WTC11 (cell line): ENCODE data around the gene SAMM50. TPM values are rescaled to one million over a fixed set of nuclear protein-coding genes. Genes with fewer than 3 reads are reported as not detected.
A peak's percentile ranks its signal among the peaks of the same experiment; 100 is the strongest.

Experiments used
- ATAC-seq: fragments of 200-7000 bp; cut with Tn5 transposase; 2 replicates; pipeline ENCODE4 v1.10.0; 2021; ENCODE audit warnings: mild to moderate bottlenecking, moderate library complexity
- CTCF ChIA-PET: fragments of 300-600 bp; sonication (Branson Sonifier 250); formaldehyde crosslinking; loops from one replicate; lab custom pipeline; 2021; ENCODE audit warnings: antibody characterized with exemption; lab: Charles Lee
- POLR2A ChIA-PET: fragments of 350-600 bp; sonication (Branson Sonifier 250); formaldehyde crosslinking; loops from one replicate; lab custom pipeline; 2021; ENCODE audit warnings: antibody characterized with exemption; lab: Charles Lee
- DNase-seq: peaks from one replicate; pipeline ENCODE4 v3.0.0; 2021; ENCODE audit warnings: low spot score
- H3K27ac Mint-ChIP-seq: 2 replicates; pipeline ENCODE4 v1.8.0; 2021; ENCODE audit warnings: mixed read lengths
- H3K27me3 Mint-ChIP-seq: 2 replicates; pipeline ENCODE4 v1.8.0; 2021; ENCODE audit warnings: low read depth, mild to moderate bottlenecking, moderate library complexity, mixed read lengths
- H3K36me3 Mint-ChIP-seq: 2 replicates; pipeline ENCODE4 v1.8.0; 2021; ENCODE audit warnings: mixed read lengths
- H3K4me1 Mint-ChIP-seq: 2 replicates; pipeline ENCODE4 v1.8.0; 2022; ENCODE audit warnings: mixed read lengths
- H3K4me3 Mint-ChIP-seq: 2 replicates; pipeline ENCODE4 v1.8.0; 2021; ENCODE audit warnings: mild to moderate bottlenecking, moderate library complexity, mixed read lengths
- H3K9me3 Mint-ChIP-seq: 2 replicates; pipeline ENCODE4 v1.8.0; 2021; ENCODE audit warnings: mixed read lengths
- AR ChIP-seq: fragments of 250-450 bp; sonication (Bioruptor Pico); IDR thresholded peaks from 2 replicates; pipeline ENCODE4 v1.9.0; 2021; ENCODE audit warnings: mild to moderate bottlenecking
- CREB1 ChIP-seq: sonication (generic); formaldehyde crosslinking; IDR thresholded peaks from 2 replicates; pipeline ENCODE4 v1.8.0; 2023; ENCODE audit warnings: mild to moderate bottlenecking, missing genetic modification reagents
- ERG ChIP-seq: fragments of 250-450 bp; sonication (Bioruptor Pico); IDR thresholded peaks from 2 replicates; pipeline ENCODE4 v1.8.0; 2021; ENCODE audit warnings: mild to moderate bottlenecking
- ESRRA ChIP-seq: sonication (generic); formaldehyde crosslinking; IDR thresholded peaks from 2 replicates; pipeline ENCODE4 v1.8.1; 2022; ENCODE audit warnings: mild to moderate bottlenecking, missing genetic modification reagents, borderline replicate concordance
- GTF2I ChIP-seq: fragments of 250-450 bp; sonication (Bioruptor Pico); conservative IDR thresholded peaks from 2 replicates; pipeline ENCODE4 v1.4.0; 2021; ENCODE audit warnings: mild to moderate bottlenecking
- IRF2 ChIP-seq: sonication (generic); formaldehyde crosslinking; IDR thresholded peaks from 2 replicates; pipeline ENCODE4 v1.8.0; 2022; ENCODE audit warnings: low read depth, missing genetic modification reagents, borderline replicate concordance
- MYBL2 ChIP-seq: sonication (generic); formaldehyde crosslinking; IDR thresholded peaks from 2 replicates; pipeline ENCODE4 v1.8.1; 2023; ENCODE audit warnings: mild to moderate bottlenecking, moderate library complexity, missing genetic modification reagents
- SMAD4 ChIP-seq: sonication (generic); formaldehyde crosslinking; IDR thresholded peaks from 2 replicates; pipeline ENCODE4 v1.8.0; 2022; ENCODE audit warnings: mild to moderate bottlenecking, missing genetic modification reagents
- ZNF121 ChIP-seq: sonication (generic); formaldehyde crosslinking; IDR thresholded peaks from 2 replicates; pipeline ENCODE4 v1.8.0; 2023; ENCODE audit warnings: missing genetic modification reagents
- ZNF317 ChIP-seq: sonication (generic); formaldehyde crosslinking; IDR thresholded peaks from 2 replicates; pipeline ENCODE4 v1.8.1; 2023; ENCODE audit warnings: low read depth, mild to moderate bottlenecking, moderate library complexity, missing genetic modification reagents, borderline replicate concordance
- ZNF532 ChIP-seq: fragments of 250-450 bp; sonication (Bioruptor Pico); IDR thresholded peaks from 2 replicates; pipeline ENCODE4 v1.9.0; 2021; ENCODE audit warnings: mild to moderate bottlenecking, borderline replicate concordance
- total RNA-seq: library from RNA; stranded (reverse); gene quantifications from 3 replicates; pipeline ENCODE4 v1.2.3, GENCODE V29; 2021
- TF ChIP-seq, protein P1 (sequence below): sonication (generic); formaldehyde crosslinking; IDR thresholded peaks from 2 replicates; pipeline ENCODE4 v1.8.1; 2022; ENCODE audit warnings: missing genetic modification reagents, borderline replicate concordance
- TF ChIP-seq, protein P2 (sequence below): sonication (generic); formaldehyde crosslinking; IDR thresholded peaks from 2 replicates; pipeline ENCODE4 v1.8.0; 2022; ENCODE audit warnings: mild to moderate bottlenecking, missing genetic modification reagents
- TF ChIP-seq, protein P3 (sequence below): sonication (generic); formaldehyde crosslinking; IDR thresholded peaks from 2 replicates; pipeline ENCODE4 v1.8.1; 2022; ENCODE audit warnings: mild to moderate bottlenecking, moderate library complexity, missing genetic modification reagents
- TF ChIP-seq, protein P4 (sequence below): sonication (generic); formaldehyde crosslinking; IDR thresholded peaks from 2 replicates; pipeline ENCODE4 v1.8.1; 2023; ENCODE audit warnings: mild to moderate bottlenecking, missing genetic modification reagents
- TF ChIP-seq, protein P5 (sequence below): sonication (generic); formaldehyde crosslinking; IDR thresholded peaks from 2 replicates; pipeline ENCODE4 v1.8.0; 2022; ENCODE audit warnings: missing genetic modification reagents

Gene SAMM50
- total RNA-seq, 1 experiment from 2014 or later: 72.1 TPM

DNA sequence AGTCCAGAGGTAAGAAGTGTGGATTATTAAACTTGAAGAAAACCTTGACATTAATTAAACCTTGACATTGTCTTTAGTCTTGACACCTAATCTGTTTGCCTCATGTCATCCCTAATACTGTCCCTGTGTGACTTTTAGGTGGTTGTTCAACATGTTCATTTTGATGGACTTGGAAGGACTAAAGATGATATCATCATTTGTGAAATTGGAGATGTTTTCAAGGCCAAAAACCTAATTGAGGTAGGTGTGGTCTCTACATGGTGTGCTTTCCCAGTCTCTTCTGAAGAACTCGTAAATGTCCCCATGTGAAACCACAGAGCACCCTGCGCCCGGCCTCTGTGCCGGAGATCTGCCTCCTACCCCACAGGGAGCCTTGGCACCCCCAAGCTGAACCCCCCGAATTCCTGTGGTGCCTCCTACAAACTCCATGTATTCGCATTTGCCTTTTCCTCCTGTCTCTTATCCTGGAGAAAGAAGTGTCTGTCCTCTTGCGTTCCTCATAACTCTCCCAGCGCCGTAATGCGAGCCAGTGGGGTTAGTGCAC, 9.1 kb downstream of the SAMM50 start:
- H3K27me3 Mint-ChIP-seq: no peaks in the 10 kb centered on the region
- ATAC-seq: no peak
- CTCF ChIA-PET: no interaction called here

More for the DNA sequence above, 9.1 kb downstream of the SAMM50 start:
- Mint-ChIP-seq H3K9me3 (no peaks in the 10 kb centered on the region), H3K27ac (peak overlapping the region; percentile 15; the same call in 1 of the 2 replicates), H3K4me3 (no peak overlapping the region), H3K36me3 (peaks cover 54% of the 10 kb centered on the region), H3K4me1 (no peaks in the 10 kb centered on the region)
- no peak for DNase-seq
- TF ChIP-seq ZNF121 (CRISPR knock-in tag): no peak
- TF ChIP-seq AR (CRISPR knock-in tag): no peak
- TF ChIP-seq IRF2 (CRISPR knock-in tag): no peak
- TF ChIP-seq, protein P1, sequence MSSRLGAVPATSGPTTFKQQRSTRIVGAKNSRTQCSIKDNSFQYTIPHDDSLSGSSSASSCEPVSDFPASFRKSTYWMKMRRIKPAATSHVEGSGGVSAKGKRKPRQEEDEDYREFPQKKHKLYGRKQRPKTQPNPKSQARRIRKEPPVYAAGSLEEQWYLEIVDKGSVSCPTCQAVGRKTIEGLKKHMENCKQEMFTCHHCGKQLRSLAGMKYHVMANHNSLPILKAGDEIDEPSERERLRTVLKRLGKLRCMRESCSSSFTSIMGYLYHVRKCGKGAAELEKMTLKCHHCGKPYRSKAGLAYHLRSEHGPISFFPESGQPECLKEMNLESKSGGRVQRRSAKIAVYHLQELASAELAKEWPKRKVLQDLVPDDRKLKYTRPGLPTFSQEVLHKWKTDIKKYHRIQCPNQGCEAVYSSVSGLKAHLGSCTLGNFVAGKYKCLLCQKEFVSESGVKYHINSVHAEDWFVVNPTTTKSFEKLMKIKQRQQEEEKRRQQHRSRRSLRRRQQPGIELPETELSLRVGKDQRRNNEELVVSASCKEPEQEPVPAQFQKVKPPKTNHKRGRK (CRISPR knock-in tag): no peak
- TF ChIP-seq CREB1 (CRISPR knock-in tag): no peak
- no peak for TF ChIP-seq ERG (CRISPR knock-in tag)
- TF ChIP-seq, protein P2, sequence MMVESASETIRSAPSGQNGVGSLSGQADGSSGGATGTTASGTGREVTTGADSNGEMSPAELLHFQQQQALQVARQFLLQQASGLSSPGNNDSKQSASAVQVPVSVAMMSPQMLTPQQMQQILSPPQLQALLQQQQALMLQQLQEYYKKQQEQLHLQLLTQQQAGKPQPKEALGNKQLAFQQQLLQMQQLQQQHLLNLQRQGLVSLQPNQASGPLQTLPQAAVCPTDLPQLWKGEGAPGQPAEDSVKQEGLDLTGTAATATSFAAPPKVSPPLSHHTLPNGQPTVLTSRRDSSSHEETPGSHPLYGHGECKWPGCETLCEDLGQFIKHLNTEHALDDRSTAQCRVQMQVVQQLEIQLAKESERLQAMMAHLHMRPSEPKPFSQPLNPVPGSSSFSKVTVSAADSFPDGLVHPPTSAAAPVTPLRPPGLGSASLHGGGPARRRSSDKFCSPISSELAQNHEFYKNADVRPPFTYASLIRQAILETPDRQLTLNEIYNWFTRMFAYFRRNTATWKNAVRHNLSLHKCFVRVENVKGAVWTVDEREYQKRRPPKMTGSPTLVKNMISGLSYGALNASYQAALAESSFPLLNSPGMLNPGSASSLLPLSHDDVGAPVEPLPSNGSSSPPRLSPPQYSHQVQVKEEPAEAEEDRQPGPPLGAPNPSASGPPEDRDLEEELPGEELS (CRISPR knock-in tag): no peak
- TF ChIP-seq, protein P3, sequence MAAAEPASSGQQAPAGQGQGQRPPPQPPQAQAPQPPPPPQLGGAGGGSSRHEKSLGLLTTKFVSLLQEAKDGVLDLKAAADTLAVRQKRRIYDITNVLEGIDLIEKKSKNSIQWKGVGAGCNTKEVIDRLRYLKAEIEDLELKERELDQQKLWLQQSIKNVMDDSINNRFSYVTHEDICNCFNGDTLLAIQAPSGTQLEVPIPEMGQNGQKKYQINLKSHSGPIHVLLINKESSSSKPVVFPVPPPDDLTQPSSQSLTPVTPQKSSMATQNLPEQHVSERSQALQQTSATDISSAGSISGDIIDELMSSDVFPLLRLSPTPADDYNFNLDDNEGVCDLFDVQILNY: no peak
- TF ChIP-seq ZNF532: no peak
- TF ChIP-seq, protein P4, sequence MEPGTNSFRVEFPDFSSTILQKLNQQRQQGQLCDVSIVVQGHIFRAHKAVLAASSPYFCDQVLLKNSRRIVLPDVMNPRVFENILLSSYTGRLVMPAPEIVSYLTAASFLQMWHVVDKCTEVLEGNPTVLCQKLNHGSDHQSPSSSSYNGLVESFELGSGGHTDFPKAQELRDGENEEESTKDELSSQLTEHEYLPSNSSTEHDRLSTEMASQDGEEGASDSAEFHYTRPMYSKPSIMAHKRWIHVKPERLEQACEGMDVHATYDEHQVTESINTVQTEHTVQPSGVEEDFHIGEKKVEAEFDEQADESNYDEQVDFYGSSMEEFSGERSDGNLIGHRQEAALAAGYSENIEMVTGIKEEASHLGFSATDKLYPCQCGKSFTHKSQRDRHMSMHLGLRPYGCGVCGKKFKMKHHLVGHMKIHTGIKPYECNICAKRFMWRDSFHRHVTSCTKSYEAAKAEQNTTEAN (CRISPR knock-in tag): no peak
- TF ChIP-seq MYBL2 (CRISPR knock-in tag): no peak
- TF ChIP-seq SMAD4: no peak
- no peak for TF ChIP-seq GTF2I (CRISPR knock-in tag)
- no peak for TF ChIP-seq ZNF317 (CRISPR knock-in tag)
- TF ChIP-seq ESRRA (CRISPR knock-in tag): no peak
- TF ChIP-seq, protein P5, sequence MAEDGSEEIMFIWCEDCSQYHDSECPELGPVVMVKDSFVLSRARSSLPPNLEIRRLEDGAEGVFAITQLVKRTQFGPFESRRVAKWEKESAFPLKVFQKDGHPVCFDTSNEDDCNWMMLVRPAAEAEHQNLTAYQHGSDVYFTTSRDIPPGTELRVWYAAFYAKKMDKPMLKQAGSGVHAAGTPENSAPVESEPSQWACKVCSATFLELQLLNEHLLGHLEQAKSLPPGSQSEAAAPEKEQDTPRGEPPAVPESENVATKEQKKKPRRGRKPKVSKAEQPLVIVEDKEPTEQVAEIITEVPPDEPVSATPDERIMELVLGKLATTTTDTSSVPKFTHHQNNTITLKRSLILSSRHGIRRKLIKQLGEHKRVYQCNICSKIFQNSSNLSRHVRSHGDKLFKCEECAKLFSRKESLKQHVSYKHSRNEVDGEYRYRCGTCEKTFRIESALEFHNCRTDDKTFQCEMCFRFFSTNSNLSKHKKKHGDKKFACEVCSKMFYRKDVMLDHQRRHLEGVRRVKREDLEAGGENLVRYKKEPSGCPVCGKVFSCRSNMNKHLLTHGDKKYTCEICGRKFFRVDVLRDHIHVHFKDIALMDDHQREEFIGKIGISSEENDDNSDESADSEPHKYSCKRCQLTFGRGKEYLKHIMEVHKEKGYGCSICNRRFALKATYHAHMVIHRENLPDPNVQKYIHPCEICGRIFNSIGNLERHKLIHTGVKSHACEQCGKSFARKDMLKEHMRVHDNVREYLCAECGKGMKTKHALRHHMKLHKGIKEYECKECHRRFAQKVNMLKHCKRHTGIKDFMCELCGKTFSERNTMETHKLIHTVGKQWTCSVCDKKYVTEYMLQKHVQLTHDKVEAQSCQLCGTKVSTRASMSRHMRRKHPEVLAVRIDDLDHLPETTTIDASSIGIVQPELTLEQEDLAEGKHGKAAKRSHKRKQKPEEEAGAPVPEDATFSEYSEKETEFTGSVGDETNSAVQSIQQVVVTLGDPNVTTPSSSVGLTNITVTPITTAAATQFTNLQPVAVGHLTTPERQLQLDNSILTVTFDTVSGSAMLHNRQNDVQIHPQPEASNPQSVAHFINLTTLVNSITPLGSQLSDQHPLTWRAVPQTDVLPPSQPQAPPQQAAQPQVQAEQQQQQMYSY: no peak
- POLR2A ChIA-PET: no interaction called here
